Measurements from ENCODE around the gene IL17RE. TPM values are rescaled to one million over a fixed set of nuclear protein-coding genes. Genes with fewer than 3 reads are reported as not detected.

The IL17RE gene
- total and polyA plus RNA-seq, 2 of the 13 experiments (the other 11 are each of a cell fraction or from before 2014, with no cell fraction given): 14.5 to 24.1 TPM

DNA sequence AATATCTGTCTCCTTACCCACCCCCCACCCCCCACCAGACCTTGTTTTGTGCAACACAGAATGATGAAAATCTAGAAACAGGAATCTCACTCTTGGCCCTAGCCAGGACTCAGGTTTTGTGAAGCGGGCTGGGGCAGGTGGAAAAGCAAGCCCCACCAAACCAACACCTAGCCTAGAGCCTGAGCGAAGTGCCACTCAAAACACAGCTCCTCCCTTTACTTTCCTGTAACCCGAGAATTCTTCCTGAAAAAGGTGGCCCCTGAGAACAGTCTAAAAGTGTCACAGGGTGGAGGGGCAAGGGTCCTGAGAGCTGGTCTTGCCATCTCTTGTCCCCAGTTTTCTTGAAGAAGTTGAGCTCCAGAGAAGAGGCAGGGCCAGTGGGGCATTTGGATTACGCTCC lies 41.4 kb upstream of the IL17RE start:
- intact Hi-C loops (cut with micrococcal nuclease; ENCODE audit: unreplicated experiment): no loop called here
- Histone ChIP-seq H3K9ac (ENCODE audit: insufficient read depth, low read depth, low read length) (peak overlapping the region; percentile 61; the same call in 1 of the 2 replicates), H3K4me2 (ENCODE audit: low read depth, low read length) (peak overlapping the region; percentile 80), H2AFZ (ENCODE audit: low read length) (no peak overlapping the region), H3K27ac (ENCODE audit: extremely low read length, insufficient read depth, low read length) (no peak overlapping the region), H3K4me1 (ENCODE audit: insufficient read depth, low read length) (peaks cover 43% of the 10 kb centered on the region), H4K20me1 (ENCODE audit: insufficient read depth, low read length) (no peaks in the 10 kb centered on the region), H3K4me3 (replicated peaks in 1 of 3; ENCODE audit: insufficient read depth in 1 of 3, low read depth in 2 of 3, low read length in 3 of 3) (peak overlapping the region in 1 of 3 experiments; percentile 77; a peak in 1 of 6 replicates), H3K9me3 (ENCODE audit: low read length) (no peaks in the 10 kb centered on the region), H3K27me3 (ENCODE audit: control insufficient read depth in 1 of 2, insufficient read depth in 2 of 2, low read length in 2 of 2) (peaks cover 2 to 12% of the 10 kb centered on the region in 2 experiments; a peak in 2 of 5 replicates), H3K36me3 (replicated peaks in 1 of 2; ENCODE audit: control insufficient read depth in 1 of 2, insufficient read depth in 2 of 2, low read length in 2 of 2) (no peaks in the 10 kb centered on the region), H3K79me2 (ENCODE audit: insufficient read depth, low read length) (no peaks in the 10 kb centered on the region)
- no peak for ATAC-seq
- 53% methylated on average over 4 of the region's 4 CpGs for WGBS (ENCODE audit: low lambda C conversion rate)
- no peak for FAIRE-seq
- no TSS peak for BruUV-seq (replicated peaks)
- ChIA-PET CTCF (ENCODE audit: low intra/inter-chr PET ratio, low total read pairs) (no interaction called here), POLR2A (interaction anchor here (1.0 to 6.6 kb wide), 4 partner anchors 31 to 85 kb away, joined by 4 to 153 read pairs (median 6); partner anchors contain the start of genes IL17RC and IL17RE)
- TF ChIP-seq NR2F1 (CRISPR knock-in tag; IDR thresholded peaks at IDR 0.05) (no peak), SP5 (CRISPR knock-in tag; IDR thresholded peaks at IDR 0.05; ENCODE audit: borderline replicate concordance, low read depth) (no peak), KAT7 (CRISPR knock-in tag; IDR thresholded peaks at IDR 0.05; ENCODE audit: borderline replicate concordance) (no peak), SRY (CRISPR knock-in tag; IDR thresholded peaks at IDR 0.05) (no peak), MBNL3 (CRISPR knock-in tag; conservative IDR thresholded peaks at IDR 0.05) (no peak), SP4 (CRISPR knock-in tag; IDR thresholded peaks at IDR 0.05) (no peak), ZKSCAN1 (IDR thresholded peaks at IDR 0.05; ENCODE audit: low read length) (no peak)
- TF ChIP-seq, protein P1, sequence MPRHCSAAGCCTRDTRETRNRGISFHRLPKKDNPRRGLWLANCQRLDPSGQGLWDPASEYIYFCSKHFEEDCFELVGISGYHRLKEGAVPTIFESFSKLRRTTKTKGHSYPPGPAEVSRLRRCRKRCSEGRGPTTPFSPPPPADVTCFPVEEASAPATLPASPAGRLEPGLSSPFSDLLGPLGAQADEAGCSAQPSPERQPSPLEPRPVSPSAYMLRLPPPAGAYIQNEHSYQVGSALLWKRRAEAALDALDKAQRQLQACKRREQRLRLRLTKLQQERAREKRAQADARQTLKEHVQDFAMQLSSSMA (CRISPR knock-in tag; IDR thresholded peaks at IDR 0.05): no peak
- in situ Hi-C loops (cut with HindIII; ENCODE audit: extremely low pct_ligation_motif_present, low pct_unique_long_range_greater_than_20kb): loop anchor here (5.0 kb wide), 1 partner anchor 36 kb away; no protein-coding TSS in a partner anchor
- no peak for DNase-seq (ENCODE audit: low spot score)

Measured in HepG2 (cell line).